GM12865 (cell line): Measurements from ENCODE around the gene WDR35.
"Not testable (repeated sequence)": the region's sequence is repeated elsewhere in the genome, so short reads cannot be mapped to it uniquely, and the experiment has no call there.

ENCODE experiments used
- DNase-seq: peaks from one replicate; pipeline ENCODE4 v3.0.0; 2010; ENCODE audit warnings: low read depth
- H3K4me3 ChIP-seq: 2 replicates; pipeline ENCODE4 v1.5.1; 2011; ENCODE audit warnings: mild to moderate bottlenecking, low read depth, low read length, control low read depth
- TF ChIP-seq, protein P1 (sequence below): IDR thresholded peaks from 2 replicates; pipeline ENCODE4 v1.5.1; 2011; ENCODE audit warnings: low read length, control low read depth, low read depth, inconsistent platforms; ENCODE audit not compliant: insufficient read depth; ENCODE audit errors: missing control alignments

The WDR35 gene

GRCh38 chr2:19894134-19894792 lies 95.6 kb downstream of the WDR35 start:
- TF ChIP-seq, protein P1, sequence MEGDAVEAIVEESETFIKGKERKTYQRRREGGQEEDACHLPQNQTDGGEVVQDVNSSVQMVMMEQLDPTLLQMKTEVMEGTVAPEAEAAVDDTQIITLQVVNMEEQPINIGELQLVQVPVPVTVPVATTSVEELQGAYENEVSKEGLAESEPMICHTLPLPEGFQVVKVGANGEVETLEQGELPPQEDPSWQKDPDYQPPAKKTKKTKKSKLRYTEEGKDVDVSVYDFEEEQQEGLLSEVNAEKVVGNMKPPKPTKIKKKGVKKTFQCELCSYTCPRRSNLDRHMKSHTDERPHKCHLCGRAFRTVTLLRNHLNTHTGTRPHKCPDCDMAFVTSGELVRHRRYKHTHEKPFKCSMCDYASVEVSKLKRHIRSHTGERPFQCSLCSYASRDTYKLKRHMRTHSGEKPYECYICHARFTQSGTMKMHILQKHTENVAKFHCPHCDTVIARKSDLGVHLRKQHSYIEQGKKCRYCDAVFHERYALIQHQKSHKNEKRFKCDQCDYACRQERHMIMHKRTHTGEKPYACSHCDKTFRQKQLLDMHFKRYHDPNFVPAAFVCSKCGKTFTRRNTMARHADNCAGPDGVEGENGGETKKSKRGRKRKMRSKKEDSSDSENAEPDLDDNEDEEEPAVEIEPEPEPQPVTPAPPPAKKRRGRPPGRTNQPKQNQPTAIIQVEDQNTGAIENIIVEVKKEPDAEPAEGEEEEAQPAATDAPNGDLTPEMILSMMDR: no peak
- peak overlapping the region; percentile 58 for H3K4me3 ChIP-seq
- DNase-seq: peak; percentile 21

GRCh38 chr2:19893520-19894133 lies 96.3 kb downstream of the WDR35 start:
- peak overlapping the region; percentile 58; the same call in 1 of the 2 replicates for H3K4me3 ChIP-seq
- peak; percentile 87 for DNase-seq
- TF ChIP-seq, protein P1: no peak

DNA sequence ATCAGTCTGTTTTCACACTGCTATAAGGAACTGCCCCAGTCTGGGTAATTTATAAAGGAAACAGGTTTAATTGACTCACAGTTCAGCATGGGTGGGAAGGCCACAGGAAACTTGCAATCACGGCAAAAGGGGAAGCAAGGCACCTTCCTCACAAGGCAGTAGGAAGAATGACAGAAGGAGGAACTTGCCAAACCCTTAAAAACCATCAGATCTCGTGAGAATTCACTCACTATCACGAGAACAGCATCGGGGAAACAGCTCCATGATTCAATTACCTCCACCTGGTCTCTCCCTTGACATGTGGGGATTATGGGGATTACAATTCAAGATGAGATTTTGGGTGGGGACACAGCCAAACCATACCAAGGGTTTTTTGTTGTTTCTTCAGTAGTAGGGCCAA lies 97.9 kb downstream of the WDR35 start:
- not testable (repeated sequence) for H3K4me3 ChIP-seq
- DNase-seq: peak; percentile 62

GRCh38 chr2:19890104-19890503 lies 99.8 kb downstream of the WDR35 start:
- TF ChIP-seq, protein P1: no peak
- no peak for DNase-seq
- H3K4me3 ChIP-seq: no peak overlapping the region

GRCh38 chr2:19888831-19889230 lies 101.1 kb downstream of the WDR35 start:
- TF ChIP-seq, protein P1: no peak
- DNase-seq: no peak
- H3K4me3 ChIP-seq: no peak overlapping the region

DNA sequence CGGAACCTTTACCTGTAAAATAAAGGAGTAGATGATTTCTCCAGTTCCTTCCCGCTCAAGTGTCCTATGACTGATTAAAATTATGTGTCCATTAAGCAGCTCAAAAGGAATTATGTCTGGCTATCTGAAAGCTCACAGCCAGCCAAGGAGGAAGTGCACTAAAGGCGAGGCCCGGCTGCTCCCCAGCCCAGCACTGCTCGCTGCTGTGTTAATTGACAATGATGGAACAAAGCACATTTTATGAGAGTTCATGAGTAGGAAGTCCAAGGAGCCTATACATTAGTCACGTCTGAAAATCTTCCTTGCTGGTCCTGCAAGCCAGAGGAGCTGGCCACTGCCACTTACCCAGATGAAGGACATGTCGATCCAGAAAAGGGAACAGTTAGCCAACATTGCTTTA lies 102.4 kb downstream of the WDR35 start:
- no peak overlapping the region for H3K4me3 ChIP-seq
- no peak for DNase-seq
- TF ChIP-seq, protein P1: no peak

DNA sequence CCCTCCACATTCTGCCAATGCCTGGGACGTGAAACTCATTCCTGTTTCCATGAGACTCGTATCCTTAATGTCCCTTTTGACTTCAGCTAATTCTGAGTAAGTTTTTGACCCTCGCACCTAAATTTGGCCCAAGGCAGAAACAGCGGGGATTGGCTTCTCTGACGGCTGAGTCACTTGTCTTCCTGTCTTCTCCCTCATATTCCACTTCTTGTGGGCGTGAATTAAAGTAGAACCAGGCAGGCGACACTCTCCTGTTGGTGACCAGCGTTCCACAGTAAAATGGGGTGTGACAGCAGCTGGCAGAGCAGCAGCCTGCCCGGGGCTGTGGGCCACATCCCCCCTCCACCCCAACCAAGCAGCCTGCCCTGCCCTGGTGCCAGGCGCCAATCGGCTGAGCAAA lies 103.6 kb downstream of the WDR35 start:
- TF ChIP-seq, protein P1: no peak
- no peak overlapping the region for H3K4me3 ChIP-seq
- DNase-seq: no peak
